HL-60 (cell line): ENCODE results near the gene MAEA.

Source experiments
- DNase-seq, 2 experiments: peaks; one replicate each; pipeline ENCODE4 v3.0.0-alpha.2; 2010 to 2020; ENCODE audit warnings: low read depth in 1 of 2, low spot score in 1 of 2
- H3K27ac ChIP-seq: fragments of 250-450 bp; sonication (Bioruptor Pico); replicated peaks from 2 replicates; pipeline ENCODE4 v1.5.1; 2020; ENCODE audit warnings: mild to moderate bottlenecking, moderate library complexity
- H3K27me3 ChIP-seq: fragments of 250-450 bp; sonication (Bioruptor Pico); 2 replicates; pipeline ENCODE4 v1.5.1; 2021; ENCODE audit warnings: mild to moderate bottlenecking, moderate library complexity; ENCODE audit not compliant: insufficient read depth, poor library complexity, severe bottlenecking
- H3K4me3 ChIP-seq: replicated peaks from 2 replicates; pipeline ENCODE4 v1.5.1; 2011; ENCODE audit warnings: mild to moderate bottlenecking, control low read depth, low read length; ENCODE audit not compliant: insufficient read depth
- CTCF ChIP-seq: IDR thresholded peaks from one replicate; pipeline ENCODE4 v1.5.1; 2011; ENCODE audit warnings: low read length, control low read depth, inconsistent platforms; ENCODE audit not compliant: insufficient read depth
- GABPA ChIP-seq: IDR thresholded peaks from 2 replicates; pipeline ENCODE4 v1.6.1; 2012; ENCODE audit warnings: low read depth
- POLR2AphosphoS5 ChIP-seq: IDR thresholded peaks from 2 replicates; pipeline ENCODE4 v1.6.1; 2012; ENCODE audit warnings: low read depth
- REST ChIP-seq: IDR thresholded peaks from 2 replicates; pipeline ENCODE4 v1.6.1; 2012; ENCODE audit warnings: low read depth; ENCODE audit not compliant: insufficient replicate concordance
- SPI1 ChIP-seq: IDR thresholded peaks from 2 replicates; pipeline ENCODE4 v1.6.1; 2012; ENCODE audit warnings: low read depth, mild to moderate bottlenecking, borderline replicate concordance

The MAEA gene

GRCh38 chr4:1363513-1363912, 73.8 kb downstream of the MAEA start:
- TF ChIP-seq REST (no peak), SPI1 (no peak), GABPA (no peak), POLR2AphosphoS5 (no peak), CTCF (no peak)
- Histone ChIP-seq H3K27me3 (no peaks in the 10 kb centered on the region), H3K27ac (no peak overlapping the region), H3K4me3 (no peak overlapping the region)
- no peak for DNase-seq

- no peak for TF ChIP-seq CTCF
- no peak for TF ChIP-seq SPI1
- no peak for TF ChIP-seq GABPA
- TF ChIP-seq POLR2AphosphoS5 = no peak
- TF ChIP-seq REST = no peak
- no peak overlapping the region for H3K27ac ChIP-seq
- no peaks in the 10 kb centered on the region for H3K27me3 ChIP-seq
- no peak overlapping the region for H3K4me3 ChIP-seq
- no peak for DNase-seq
Observed at GRCh38 chr4:1364217-1364616, 74.5 kb downstream of the MAEA start.

- Histone ChIP-seq H3K27ac (no peak overlapping the region), H3K27me3 (no peaks in the 10 kb centered on the region), H3K4me3 (no peak overlapping the region)
- DNase-seq = no peak
- TF ChIP-seq SPI1 = no peak
- no peak for TF ChIP-seq REST
- TF ChIP-seq GABPA = no peak
- TF ChIP-seq POLR2AphosphoS5 = no peak
- no peak for TF ChIP-seq CTCF
Observed at GRCh38 chr4:1364748-1365147, 75.1 kb downstream of the MAEA start.
